ENCODE data around the gene PROS1.

The PROS1 gene

GRCh38 chr3:93973131-93974126 is at the start of gene PROS1:
Gene PROS1, minus strand, starts transcription at chr3:93973896. Its CDS starts 147 bp downstream, at chr3:93973749.
- TF ChIP-seq, protein P1, sequence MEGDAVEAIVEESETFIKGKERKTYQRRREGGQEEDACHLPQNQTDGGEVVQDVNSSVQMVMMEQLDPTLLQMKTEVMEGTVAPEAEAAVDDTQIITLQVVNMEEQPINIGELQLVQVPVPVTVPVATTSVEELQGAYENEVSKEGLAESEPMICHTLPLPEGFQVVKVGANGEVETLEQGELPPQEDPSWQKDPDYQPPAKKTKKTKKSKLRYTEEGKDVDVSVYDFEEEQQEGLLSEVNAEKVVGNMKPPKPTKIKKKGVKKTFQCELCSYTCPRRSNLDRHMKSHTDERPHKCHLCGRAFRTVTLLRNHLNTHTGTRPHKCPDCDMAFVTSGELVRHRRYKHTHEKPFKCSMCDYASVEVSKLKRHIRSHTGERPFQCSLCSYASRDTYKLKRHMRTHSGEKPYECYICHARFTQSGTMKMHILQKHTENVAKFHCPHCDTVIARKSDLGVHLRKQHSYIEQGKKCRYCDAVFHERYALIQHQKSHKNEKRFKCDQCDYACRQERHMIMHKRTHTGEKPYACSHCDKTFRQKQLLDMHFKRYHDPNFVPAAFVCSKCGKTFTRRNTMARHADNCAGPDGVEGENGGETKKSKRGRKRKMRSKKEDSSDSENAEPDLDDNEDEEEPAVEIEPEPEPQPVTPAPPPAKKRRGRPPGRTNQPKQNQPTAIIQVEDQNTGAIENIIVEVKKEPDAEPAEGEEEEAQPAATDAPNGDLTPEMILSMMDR (IDR thresholded peaks at IDR 0.05; ENCODE audit: borderline replicate concordance, insufficient read depth, low read depth, low read length) = no peak
- H3K4me3 ChIP-seq (ENCODE audit: low read depth, low read length) = peak within 1 kb of the TSS; percentile 40

- no peak overlapping the region for H3K4me3 ChIP-seq (ENCODE audit: low read depth, low read length)
- TF ChIP-seq, protein P1 (IDR thresholded peaks at IDR 0.05; ENCODE audit: borderline replicate concordance, insufficient read depth, low read depth, low read length) = no peak
Measured at GRCh38 chr3:94020293-94020692, 46.6 kb upstream of the PROS1 start.

GRCh38 chr3:94019659-94020058 is 46.0 kb upstream of the PROS1 start:
- H3K4me3 ChIP-seq (ENCODE audit: low read depth, low read length) = no peak overlapping the region
- TF ChIP-seq, protein P1 (IDR thresholded peaks at IDR 0.05; ENCODE audit: borderline replicate concordance, insufficient read depth, low read depth, low read length) = no peak

DNA sequence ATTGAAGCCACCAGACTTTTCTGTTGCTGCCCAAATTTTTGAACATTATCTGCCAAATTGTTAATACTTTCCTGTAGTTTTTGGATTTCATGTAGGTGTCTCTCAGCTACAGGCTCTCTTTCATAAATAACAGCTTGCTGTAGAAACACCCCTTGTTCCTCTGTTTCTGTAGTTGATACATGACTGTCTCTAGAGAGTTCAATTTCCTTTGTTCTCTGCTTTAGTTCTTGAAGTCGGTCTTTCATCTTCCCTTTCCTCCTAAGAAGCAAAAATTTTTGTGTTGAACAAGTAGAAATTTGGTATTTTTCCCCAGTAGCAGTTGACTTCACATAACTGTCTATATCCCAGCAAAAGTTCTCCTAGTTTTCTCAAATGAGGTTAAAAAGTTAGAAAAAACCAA is 41.3 kb upstream of the PROS1 start:
- TF ChIP-seq, protein P1 (IDR thresholded peaks at IDR 0.05; ENCODE audit: borderline replicate concordance, insufficient read depth, low read depth, low read length) = no peak
- H3K4me3 ChIP-seq (ENCODE audit: low read depth, low read length) = no peak overlapping the region

GRCh38 chr3:94012185-94012584 is 38.5 kb upstream of the PROS1 start:
- no peak overlapping the region for H3K4me3 ChIP-seq (ENCODE audit: low read depth, low read length)
- TF ChIP-seq, protein P1 (IDR thresholded peaks at IDR 0.05; ENCODE audit: borderline replicate concordance, insufficient read depth, low read depth, low read length) = no peak

GRCh38 chr3:94011233-94011711 is 37.6 kb upstream of the PROS1 start:
- H3K4me3 ChIP-seq (ENCODE audit: low read depth, low read length) = no peak overlapping the region
- TF ChIP-seq, protein P1 (IDR thresholded peaks at IDR 0.05; ENCODE audit: borderline replicate concordance, insufficient read depth, low read depth, low read length) = no peak

All from GM12875 (cell line).